HEK293 (cell line): ENCODE measurements around the gene ZNF768.

ENCODE experiments used
- CTCF ChIA-PET: fragments of 350-600 bp; formaldehyde crosslinking; extraction: SDS; loops from one replicate; lab custom pipeline; 2021; ENCODE audit warnings: antibody characterized with exemption; lab: Yijun Ruan, JAX
- POLR2A ChIA-PET: fragments of 300-600 bp; formaldehyde crosslinking; extraction: SDS; loops from one replicate; lab custom pipeline; 2020; ENCODE audit warnings: antibody characterized with exemption, inconsistent platforms; lab: Yijun Ruan, JAX
- H3K27ac ChIP-seq: fragments of 200-500 bp; sonication (Bioruptor generic); 2 replicates; pipeline ENCODE4 v1.5.1; 2014; ENCODE audit warnings: low read depth, low read length, control low read depth, inconsistent platforms; ENCODE audit errors: extremely low read depth
- H3K36me3 ChIP-seq, 2 experiments: fragments of 200-500 bp in 1 of 2; sonication (Bioruptor generic) in 1 of 2; 1 replicate in 1 of 2; 2 replicates in 1 of 2; pipeline ENCODE4 v1.5.1; 2014 to 2017; ENCODE audit warnings: inconsistent platforms in 2 of 2, low read length in 2 of 2; ENCODE audit not compliant: control insufficient read depth in 2 of 2, insufficient read depth in 1 of 2
- H3K4me1 ChIP-seq: fragments of 200-500 bp; sonication (Bioruptor generic); 2 replicates; pipeline ENCODE4 v1.5.1; 2014; ENCODE audit warnings: mild to moderate bottlenecking, low read length, inconsistent platforms; ENCODE audit not compliant: control insufficient read depth, insufficient read depth
- H3K4me3 ChIP-seq: 2 replicates; pipeline ENCODE4 v1.5.1; 2011; ENCODE audit warnings: low read depth, mild to moderate bottlenecking, control low read depth, low read length, moderate library complexity
- H3K9me3 ChIP-seq: fragments of 200-500 bp; sonication (Bioruptor generic); 2 replicates; pipeline ENCODE4 v1.5.1; 2014; ENCODE audit warnings: low read depth, low read length, inconsistent platforms; ENCODE audit not compliant: control insufficient read depth, insufficient read depth
- IKZF3 ChIP-seq: fragments of 450-650 bp; IDR thresholded peaks from 2 replicates; pipeline ENCODE4 v1.5.0; 2018; ENCODE audit warnings: missing biosample characterization, mild to moderate bottlenecking, missing genetic modification characterization, moderate library complexity
- KLF10 ChIP-seq: fragments of 450-650 bp; IDR thresholded peaks from 2 replicates; pipeline ENCODE4 v1.5.1; 2018; ENCODE audit warnings: missing biosample characterization, mild to moderate bottlenecking, missing genetic modification characterization
- TRIM28 ChIP-seq: IDR thresholded peaks from 2 replicates; pipeline ENCODE4 v1.6.1; 2011; ENCODE audit warnings: low read length, control low read depth, borderline replicate concordance
- ZBTB8A ChIP-seq: fragments of 450-650 bp; formaldehyde crosslinking; IDR thresholded peaks from 2 replicates; pipeline ENCODE4 v1.5.1; 2016; ENCODE audit warnings: missing biosample characterization, missing genetic modification characterization
- ZEB2 ChIP-seq: fragments of 450-650 bp; formaldehyde crosslinking; IDR thresholded peaks from 2 replicates; pipeline ENCODE4 v1.5.1; 2016; ENCODE audit warnings: missing biosample characterization, missing genetic modification characterization
- ZFP37 ChIP-seq: fragments of 450-650 bp; formaldehyde crosslinking; IDR thresholded peaks from 2 replicates; pipeline ENCODE4 v1.5.1; 2016; ENCODE audit warnings: missing biosample characterization, missing genetic modification characterization
- ZNF175 ChIP-seq: fragments of 450-650 bp; formaldehyde crosslinking; IDR thresholded peaks from 2 replicates; pipeline ENCODE4 v1.5.1; 2016; ENCODE audit warnings: missing biosample characterization, missing genetic modification characterization
- ZNF24 ChIP-seq: fragments of 450-650 bp; formaldehyde crosslinking; IDR thresholded peaks from 2 replicates; pipeline ENCODE4 v1.5.1; 2016; ENCODE audit warnings: missing biosample characterization, missing genetic modification characterization
- ZNF324 ChIP-seq: fragments of 450-650 bp; formaldehyde crosslinking; IDR thresholded peaks from 2 replicates; pipeline ENCODE4 v1.5.1; 2016; ENCODE audit warnings: missing biosample characterization, missing genetic modification characterization
- ZNF341 ChIP-seq: fragments of 450-650 bp; formaldehyde crosslinking; IDR thresholded peaks from 2 replicates; pipeline ENCODE4; 2016; ENCODE audit warnings: low read depth, missing biosample characterization, missing genetic modification characterization
- ZNF555 ChIP-seq: fragments of 450-650 bp; formaldehyde crosslinking; conservative IDR thresholded peaks from 2 replicates; pipeline ENCODE4 v1.5.1; 2017; ENCODE audit warnings: missing biosample characterization, mild to moderate bottlenecking, missing genetic modification characterization, inconsistent platforms
- ZNF561 ChIP-seq: fragments of 450-650 bp; IDR thresholded peaks from 2 replicates; pipeline ENCODE4 v1.5.1; 2018; ENCODE audit warnings: missing biosample characterization, missing genetic modification characterization, borderline replicate concordance
- ZNF571 ChIP-seq: fragments of 450-650 bp; formaldehyde crosslinking; IDR thresholded peaks from 2 replicates; pipeline ENCODE4 v1.5.0; 2017; ENCODE audit warnings: missing biosample characterization, missing genetic modification characterization
- ZNF600 ChIP-seq: fragments of 450-650 bp; formaldehyde crosslinking; IDR thresholded peaks from 2 replicates; pipeline ENCODE4 v1.5.1; 2016; ENCODE audit warnings: missing biosample characterization, missing genetic modification characterization
- ZNF658 ChIP-seq: fragments of 450-650 bp; formaldehyde crosslinking; IDR thresholded peaks from 2 replicates; pipeline ENCODE4; 2016; ENCODE audit warnings: missing biosample characterization, missing genetic modification characterization
- ZNF660 ChIP-seq: fragments of 450-650 bp; IDR thresholded peaks from 2 replicates; pipeline ENCODE4 v1.5.1; 2018; ENCODE audit warnings: missing biosample characterization, mild to moderate bottlenecking, missing genetic modification characterization
- ZXDB ChIP-seq: fragments of 450-650 bp; formaldehyde crosslinking; IDR thresholded peaks from 2 replicates; pipeline ENCODE4 v1.5.1; 2016; ENCODE audit warnings: missing biosample characterization, missing genetic modification characterization
- TF ChIP-seq, protein P1 (sequence below): fragments of 450-650 bp; formaldehyde crosslinking; IDR thresholded peaks from 2 replicates; pipeline ENCODE4 v1.5.1; 2017; ENCODE audit warnings: missing biosample characterization, missing genetic modification characterization
- TF ChIP-seq, protein P2 (sequence below): fragments of 450-650 bp; formaldehyde crosslinking; IDR thresholded peaks from 2 replicates; pipeline ENCODE4 v1.5.1; 2017; ENCODE audit warnings: missing biosample characterization, missing genetic modification characterization
- TF ChIP-seq, protein P3 (sequence below): fragments of 450-650 bp; formaldehyde crosslinking; IDR thresholded peaks from 2 replicates; pipeline ENCODE4 v1.5.1; 2016; ENCODE audit warnings: missing biosample characterization, missing genetic modification characterization
- TF ChIP-seq, protein P4 (sequence below): fragments of 450-650 bp; formaldehyde crosslinking; IDR thresholded peaks from 2 replicates; pipeline ENCODE4 v1.5.1; 2016; ENCODE audit warnings: missing biosample characterization, missing genetic modification characterization
- TF ChIP-seq, protein P5 (sequence below): fragments of 450-650 bp; formaldehyde crosslinking; IDR thresholded peaks from 2 replicates; pipeline ENCODE4 v1.5.1; 2017; ENCODE audit warnings: missing biosample characterization, mild to moderate bottlenecking, missing genetic modification characterization, moderate library complexity
- TF ChIP-seq, protein P6 (sequence below): fragments of 450-650 bp; formaldehyde crosslinking; IDR thresholded peaks from 2 replicates; pipeline ENCODE4 v1.5.1; 2016; ENCODE audit warnings: missing biosample characterization, missing genetic modification characterization
- TF ChIP-seq, protein P7 (sequence below): fragments of 450-650 bp; formaldehyde crosslinking; IDR thresholded peaks from 2 replicates; pipeline ENCODE4 v1.5.1; 2016; ENCODE audit warnings: missing biosample characterization, missing genetic modification characterization

Gene ZNF768

DNA sequence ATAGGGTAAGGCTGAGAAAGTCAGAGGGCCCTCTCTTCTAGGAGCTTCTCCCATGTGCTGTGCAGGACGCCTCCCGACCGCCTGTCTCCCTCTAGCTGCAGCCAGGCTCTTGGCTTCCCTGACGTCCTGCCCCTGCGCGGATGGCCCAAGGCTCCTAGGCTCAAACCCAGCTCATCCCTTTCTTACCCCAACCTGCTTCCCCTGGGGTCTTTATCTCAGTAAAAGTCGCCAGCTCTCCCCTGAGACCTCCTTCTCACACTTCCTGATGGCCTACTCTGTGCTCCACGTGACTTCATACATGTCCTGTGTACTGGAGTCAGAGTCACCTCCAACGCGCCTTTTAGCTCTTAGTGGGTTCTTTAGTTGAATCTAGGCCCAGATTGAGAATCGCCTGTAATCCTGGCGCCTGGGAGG lies 9.4 kb upstream of the ZNF768 start (continued):
- TF ChIP-seq, protein P1, sequence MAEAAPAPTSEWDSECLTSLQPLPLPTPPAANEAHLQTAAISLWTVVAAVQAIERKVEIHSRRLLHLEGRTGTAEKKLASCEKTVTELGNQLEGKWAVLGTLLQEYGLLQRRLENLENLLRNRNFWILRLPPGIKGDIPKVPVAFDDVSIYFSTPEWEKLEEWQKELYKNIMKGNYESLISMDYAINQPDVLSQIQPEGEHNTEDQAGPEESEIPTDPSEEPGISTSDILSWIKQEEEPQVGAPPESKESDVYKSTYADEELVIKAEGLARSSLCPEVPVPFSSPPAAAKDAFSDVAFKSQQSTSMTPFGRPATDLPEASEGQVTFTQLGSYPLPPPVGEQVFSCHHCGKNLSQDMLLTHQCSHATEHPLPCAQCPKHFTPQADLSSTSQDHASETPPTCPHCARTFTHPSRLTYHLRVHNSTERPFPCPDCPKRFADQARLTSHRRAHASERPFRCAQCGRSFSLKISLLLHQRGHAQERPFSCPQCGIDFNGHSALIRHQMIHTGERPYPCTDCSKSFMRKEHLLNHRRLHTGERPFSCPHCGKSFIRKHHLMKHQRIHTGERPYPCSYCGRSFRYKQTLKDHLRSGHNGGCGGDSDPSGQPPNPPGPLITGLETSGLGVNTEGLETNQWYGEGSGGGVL, result no peak
- TF ChIP-seq ZNF324 (tag by site-specific recombination), result no peak
- 0 out of 2 replicates have a peak, but pooled peaks have one; percentile 17 for TF ChIP-seq ZNF660 (tag by site-specific recombination)
- TF ChIP-seq, protein P2, sequence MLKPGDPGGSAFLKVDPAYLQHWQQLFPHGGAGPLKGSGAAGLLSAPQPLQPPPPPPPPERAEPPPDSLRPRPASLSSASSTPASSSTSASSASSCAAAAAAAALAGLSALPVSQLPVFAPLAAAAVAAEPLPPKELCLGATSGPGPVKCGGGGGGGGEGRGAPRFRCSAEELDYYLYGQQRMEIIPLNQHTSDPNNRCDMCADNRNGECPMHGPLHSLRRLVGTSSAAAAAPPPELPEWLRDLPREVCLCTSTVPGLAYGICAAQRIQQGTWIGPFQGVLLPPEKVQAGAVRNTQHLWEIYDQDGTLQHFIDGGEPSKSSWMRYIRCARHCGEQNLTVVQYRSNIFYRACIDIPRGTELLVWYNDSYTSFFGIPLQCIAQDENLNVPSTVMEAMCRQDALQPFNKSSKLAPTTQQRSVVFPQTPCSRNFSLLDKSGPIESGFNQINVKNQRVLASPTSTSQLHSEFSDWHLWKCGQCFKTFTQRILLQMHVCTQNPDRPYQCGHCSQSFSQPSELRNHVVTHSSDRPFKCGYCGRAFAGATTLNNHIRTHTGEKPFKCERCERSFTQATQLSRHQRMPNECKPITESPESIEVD, result no peak
- no peak for TF ChIP-seq ZNF571 (tag by site-specific recombination)
- peak; percentile 73 for TF ChIP-seq IKZF3 (tag by site-specific recombination)
- TF ChIP-seq ZXDB, result peak; percentile 91
- TF ChIP-seq ZNF561 (tag by site-specific recombination), result peak; percentile 33; the same call in 1 of the 2 replicates

DNA sequence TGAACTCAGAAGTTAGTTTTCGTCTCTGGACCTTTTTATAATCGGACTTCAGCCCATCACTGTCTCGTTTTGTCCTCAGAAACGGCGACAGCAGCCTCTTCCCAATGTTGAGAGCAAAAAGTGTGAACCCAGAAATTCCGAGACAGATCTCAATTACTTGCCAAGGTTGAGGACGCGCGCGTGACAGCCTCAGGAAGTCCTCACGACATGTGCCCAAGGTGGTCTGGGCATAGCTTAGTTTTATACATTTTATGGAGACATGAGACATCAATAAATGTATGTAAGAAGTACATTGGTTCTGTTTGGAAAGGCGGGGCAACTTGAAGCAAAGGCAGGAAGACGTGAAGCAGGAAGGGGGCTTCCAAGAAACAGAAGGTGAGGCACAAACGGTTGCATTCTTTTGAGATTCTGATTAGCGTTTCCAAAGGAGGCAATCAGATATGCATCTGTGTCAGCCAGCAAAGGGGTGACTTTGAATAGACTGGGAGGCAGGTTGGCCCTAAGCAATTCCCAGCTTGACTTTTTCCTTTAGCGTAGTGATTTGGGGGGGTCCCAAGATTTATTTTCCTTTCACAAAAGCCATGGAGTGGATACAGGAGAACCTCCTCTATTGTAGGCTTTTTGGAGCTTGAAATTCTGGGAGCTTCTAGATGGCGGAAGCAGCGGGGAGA lies 8.9 kb upstream of the ZNF768 start:
- peak overlapping the region; percentile 59 for H3K4me3 ChIP-seq
- TF ChIP-seq TRIM28 (no peak), ZNF341 (tag by site-specific recombination) (0 out of 2 replicates have a peak, but pooled peaks have one; percentile 26), KLF10 (0 out of 2 replicates have a peak, but pooled peaks have one; percentile 11), ZEB2 (peak; percentile 75), ZNF555 (tag by site-specific recombination) (no peak), ZNF658 (no peak), ZNF175 (tag by site-specific recombination) (no peak), ZBTB8A (tag by site-specific recombination) (peak; percentile 16), ZFP37 (no peak), ZNF600 (tag by site-specific recombination) (peak; percentile 37; the same call in 1 of the 2 replicates), ZNF24 (tag by site-specific recombination) (no peak)
- TF ChIP-seq, protein P3, sequence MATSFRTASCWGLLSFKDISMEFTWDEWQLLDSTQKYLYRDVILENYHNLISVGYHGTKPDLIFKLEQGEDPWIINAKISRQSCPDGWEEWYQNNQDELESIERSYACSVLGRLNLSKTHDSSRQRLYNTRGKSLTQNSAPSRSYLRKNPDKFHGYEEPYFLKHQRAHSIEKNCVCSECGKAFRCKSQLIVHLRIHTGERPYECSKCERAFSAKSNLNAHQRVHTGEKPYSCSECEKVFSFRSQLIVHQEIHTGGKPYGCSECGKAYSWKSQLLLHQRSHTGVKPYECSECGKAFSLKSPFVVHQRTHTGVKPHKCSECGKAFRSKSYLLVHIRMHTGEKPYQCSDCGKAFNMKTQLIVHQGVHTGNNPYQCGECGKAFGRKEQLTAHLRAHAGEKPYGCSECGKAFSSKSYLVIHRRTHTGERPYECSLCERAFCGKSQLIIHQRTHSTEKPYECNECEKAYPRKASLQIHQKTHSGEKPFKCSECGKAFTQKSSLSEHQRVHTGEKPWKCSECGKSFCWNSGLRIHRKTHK, result 0 out of 2 replicates have a peak, but pooled peaks have one; percentile 10
- TF ChIP-seq, protein P4, sequence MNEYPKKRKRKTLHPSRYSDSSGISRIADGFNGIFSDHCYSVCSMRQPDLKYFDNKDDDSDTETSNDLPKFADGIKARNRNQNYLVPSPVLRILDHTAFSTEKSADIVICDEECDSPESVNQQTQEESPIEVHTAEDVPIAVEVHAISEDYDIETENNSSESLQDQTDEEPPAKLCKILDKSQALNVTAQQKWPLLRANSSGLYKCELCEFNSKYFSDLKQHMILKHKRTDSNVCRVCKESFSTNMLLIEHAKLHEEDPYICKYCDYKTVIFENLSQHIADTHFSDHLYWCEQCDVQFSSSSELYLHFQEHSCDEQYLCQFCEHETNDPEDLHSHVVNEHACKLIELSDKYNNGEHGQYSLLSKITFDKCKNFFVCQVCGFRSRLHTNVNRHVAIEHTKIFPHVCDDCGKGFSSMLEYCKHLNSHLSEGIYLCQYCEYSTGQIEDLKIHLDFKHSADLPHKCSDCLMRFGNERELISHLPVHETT (tag by site-specific recombination), result no peak
- TF ChIP-seq, protein P5, sequence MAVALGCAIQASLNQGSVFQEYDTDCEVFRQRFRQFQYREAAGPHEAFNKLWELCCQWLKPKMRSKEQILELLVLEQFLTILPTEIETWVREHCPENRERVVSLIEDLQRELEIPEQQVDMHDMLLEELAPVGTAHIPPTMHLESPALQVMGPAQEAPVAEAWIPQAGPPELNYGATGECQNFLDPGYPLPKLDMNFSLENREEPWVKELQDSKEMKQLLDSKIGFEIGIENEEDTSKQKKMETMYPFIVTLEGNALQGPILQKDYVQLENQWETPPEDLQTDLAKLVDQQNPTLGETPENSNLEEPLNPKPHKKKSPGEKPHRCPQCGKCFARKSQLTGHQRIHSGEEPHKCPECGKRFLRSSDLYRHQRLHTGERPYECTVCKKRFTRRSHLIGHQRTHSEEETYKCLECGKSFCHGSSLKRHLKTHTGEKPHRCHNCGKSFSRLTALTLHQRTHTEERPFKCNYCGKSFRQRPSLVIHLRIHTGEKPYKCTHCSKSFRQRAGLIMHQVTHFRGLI (tag by site-specific recombination), result 0 out of 2 replicates have a peak, but pooled peaks have one; percentile 11
- TF ChIP-seq, protein P6, sequence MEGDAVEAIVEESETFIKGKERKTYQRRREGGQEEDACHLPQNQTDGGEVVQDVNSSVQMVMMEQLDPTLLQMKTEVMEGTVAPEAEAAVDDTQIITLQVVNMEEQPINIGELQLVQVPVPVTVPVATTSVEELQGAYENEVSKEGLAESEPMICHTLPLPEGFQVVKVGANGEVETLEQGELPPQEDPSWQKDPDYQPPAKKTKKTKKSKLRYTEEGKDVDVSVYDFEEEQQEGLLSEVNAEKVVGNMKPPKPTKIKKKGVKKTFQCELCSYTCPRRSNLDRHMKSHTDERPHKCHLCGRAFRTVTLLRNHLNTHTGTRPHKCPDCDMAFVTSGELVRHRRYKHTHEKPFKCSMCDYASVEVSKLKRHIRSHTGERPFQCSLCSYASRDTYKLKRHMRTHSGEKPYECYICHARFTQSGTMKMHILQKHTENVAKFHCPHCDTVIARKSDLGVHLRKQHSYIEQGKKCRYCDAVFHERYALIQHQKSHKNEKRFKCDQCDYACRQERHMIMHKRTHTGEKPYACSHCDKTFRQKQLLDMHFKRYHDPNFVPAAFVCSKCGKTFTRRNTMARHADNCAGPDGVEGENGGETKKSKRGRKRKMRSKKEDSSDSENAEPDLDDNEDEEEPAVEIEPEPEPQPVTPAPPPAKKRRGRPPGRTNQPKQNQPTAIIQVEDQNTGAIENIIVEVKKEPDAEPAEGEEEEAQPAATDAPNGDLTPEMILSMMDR (tag by site-specific recombination), result no peak
- TF ChIP-seq, protein P7, sequence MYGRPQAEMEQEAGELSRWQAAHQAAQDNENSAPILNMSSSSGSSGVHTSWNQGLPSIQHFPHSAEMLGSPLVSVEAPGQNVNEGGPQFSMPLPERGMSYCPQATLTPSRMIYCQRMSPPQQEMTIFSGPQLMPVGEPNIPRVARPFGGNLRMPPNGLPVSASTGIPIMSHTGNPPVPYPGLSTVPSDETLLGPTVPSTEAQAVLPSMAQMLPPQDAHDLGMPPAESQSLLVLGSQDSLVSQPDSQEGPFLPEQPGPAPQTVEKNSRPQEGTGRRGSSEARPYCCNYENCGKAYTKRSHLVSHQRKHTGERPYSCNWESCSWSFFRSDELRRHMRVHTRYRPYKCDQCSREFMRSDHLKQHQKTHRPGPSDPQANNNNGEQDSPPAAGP (tag by site-specific recombination), result no peak

More for the DNA sequence above, 8.9 kb upstream of the ZNF768 start:
- Histone ChIP-seq H3K27ac (peak overlapping the region; percentile 91; the same call in 1 of the 2 replicates), H3K36me3 (peaks cover 6 to 30% of the 10 kb centered on the region in 2 experiments; a peak in 2 of 3 replicates), H3K4me1 (peaks cover 2% of the 10 kb centered on the region; the same call in 1 of the 2 replicates), H3K9me3 (no peaks in the 10 kb centered on the region)
- CTCF ChIA-PET, result interaction anchor here (0.8 to 2.9 kb wide), 14 partner anchors 10 to 124 kb away, joined by 3 to 11 read pairs (median 4); partner anchors contain the start of genes DCTPP1, ZNF688 and ZNF764
- POLR2A ChIA-PET, result interaction anchor here (0.9 to 3.7 kb wide), 16 partner anchors 8 to 123 kb away, joined by 3 to 69 read pairs (median 6); partner anchors contain the start of genes DCTPP1, FBRS, SEPHS2 and ZNF688
